Activated T-helper 2 cell treated with anti-CD3 and anti-CD28 coated beads, Interferon-gamma antibody, Interleukin-2, Interleukin-4, amounts not matched to agents 10 μg/mL and 5 μg/mL and 100 μg/mL, durations not matched to agents 14 hours and 24 hours and 36 hours (primary cell): ENCODE results near the gene FGFR3. TPM values are rescaled to one million over a fixed set of nuclear protein-coding genes. Genes with fewer than 3 reads are reported as not detected.

ENCODE experiments used
- total RNA-seq: library from RNA; stranded (reverse); gene quantifications from 2 replicates; pipeline ENCODE4 v1.2.3, GENCODE V29; 2022

FGFR3 gene
- total RNA-seq, 1 donor from 2014 or later = 0.80 TPM

Other genes with a start within 250 kb of the FGFR3 start
- 2.7 and 3.3 TPM in 2 replicates for gene FAM53A, start 109.0 kb upstream of the FGFR3 start, total RNA-seq
- 125 and 127 TPM in 2 replicates for gene SLBP, start 81.0 kb upstream of the FGFR3 start, total RNA-seq
- gene TMEM129, start 72.0 kb upstream of the FGFR3 start, total RNA-seq = 23.5 and 27.1 TPM in 2 replicates
- gene TACC3, start 71.8 kb upstream of the FGFR3 start, total RNA-seq = 137 and 141 TPM in 2 replicates
- gene LETM1, start 62.9 kb downstream of the FGFR3 start, total RNA-seq = 76.6 and 78.6 TPM in 2 replicates
- 208 and 214 TPM in 2 replicates for gene NSD2, start 78.1 kb downstream of the FGFR3 start, total RNA-seq
- gene NELFA, start 215.7 kb downstream of the FGFR3 start, total RNA-seq = 48.3 and 49.4 TPM in 2 replicates